Lung (tissue), 12 donors: ENCODE data around the gene DGKD. TPM values are rescaled to one million over a fixed set of nuclear protein-coding genes. Genes with fewer than 3 reads are reported as not detected.

ENCODE experiments used
- ATAC-seq: fragments of 200-7000 bp; cut with Tn5 transposase; one replicate; pipeline ENCODE4 v1.9.1; 2020; ENCODE audit warnings: moderate number of reproducible peaks; ENCODE audit not compliant: insufficient read depth, low FRiP score
- DNase-seq, 3 donors: peaks; one replicate each; pipeline ENCODE4 v3.0.0-alpha.2; 2013 to 2017
- H3K27ac ChIP-seq, 2 donors: one replicate each; pipeline ENCODE4 v1.5.1; 2013; ENCODE audit warnings: mild to moderate bottlenecking in 2 of 2, moderate library complexity in 2 of 2, control low read depth in 1 of 2, inconsistent platforms in 1 of 2, low read depth in 1 of 2, low read length in 1 of 2
- H3K27me3 ChIP-seq, 3 donors: one replicate each; pipeline ENCODE4 v1.5.1; 2013; ENCODE audit warnings: low read length in 2 of 3; ENCODE audit not compliant: control insufficient read depth in 3 of 3, insufficient read depth in 3 of 3
- H3K36me3 ChIP-seq, 4 donors: one replicate each; pipeline ENCODE4 v1.5.1; 2013; ENCODE audit warnings: low read length in 4 of 4, mild to moderate bottlenecking in 1 of 4, moderate library complexity in 1 of 4; ENCODE audit not compliant: control insufficient read depth in 4 of 4, insufficient read depth in 4 of 4
- H3K4me1 ChIP-seq, 5 donors: one replicate each; pipeline ENCODE4 v1.5.1; 2013; ENCODE audit warnings: low read length in 5 of 5, mild to moderate bottlenecking in 2 of 5, moderate library complexity in 1 of 5; ENCODE audit not compliant: control insufficient read depth in 5 of 5, insufficient read depth in 5 of 5
- H3K4me3 ChIP-seq: one replicate; pipeline ENCODE4 v1.5.1; 2013; ENCODE audit warnings: mild to moderate bottlenecking, control low read depth, moderate library complexity
- H3K9ac ChIP-seq, 2 donors: one replicate each; pipeline ENCODE4 v1.5.1; 2013; ENCODE audit warnings: low read length in 2 of 2, control low read depth in 1 of 2; ENCODE audit not compliant: insufficient read depth in 1 of 2
- H3K9me3 ChIP-seq, 4 donors: one replicate each; pipeline ENCODE4 v1.5.1; 2013; ENCODE audit warnings: low read length in 3 of 4, mild to moderate bottlenecking in 1 of 4, moderate library complexity in 1 of 4; ENCODE audit not compliant: control insufficient read depth in 4 of 4, insufficient read depth in 3 of 4
- WGBS, 2 donors: extraction: QIAGEN DNeasy Blood & Tissue Kit; methylation state at CpG; one replicate each; pipeline ENCODE4 v1.1.7; 2013; 5-methylcytosine and 5-hydroxymethylcytosine counted together
- polyA plus RNA-seq, 2 donors: library from polyadenylated mRNA; stranded (reverse); fragments of 200-250 nt; gene quantifications; one replicate each; pipeline ENCODE4 v1.2.1, GENCODE V29; 2013
- total RNA-seq, 2 donors: library from RNA; depleted of rRNA in 1 of 2; stranded (reverse); fragments of >200 nt in 1 of 2; gene quantifications; one replicate each; pipeline ENCODE4 v1.2.1, GENCODE V29; 2014 to 2021
- TF ChIP-seq, protein P1 (sequence below): IDR thresholded peaks from 2 replicates; pipeline ENCODE4 v1.5.1; 2012; ENCODE audit warnings: mild to moderate bottlenecking; ENCODE audit errors: control extremely low read depth, extremely low read depth
- donor health status: control.
- donor health status: control.
- donor health status: Bipolar disorder and iron deficiency.
- donor health status: healthy.
- donor health status: DM: yes; HTN: yes; CAD: no.

DGKD gene
- total and polyA plus RNA-seq, 4 donors, result 30.3 to 77.4 (median 44.0) TPM

GRCh38 chr2:233354500-233354924, 218 bp downstream of the DGKD start:
- Histone ChIP-seq H3K36me3 (no peaks in the 10 kb centered on the region), H3K4me3 (peak overlapping the region; percentile 82), H3K9ac (no peak overlapping the region), H3K27ac (peak overlapping the region in 1 of 2 donors; percentile 66), H3K9me3 (no peaks in the 10 kb centered on the region), H3K4me1 (peaks cover 0 to 21% (median 6%) of the 10 kb centered on the region in 5 donors), H3K27me3 (no peaks in the 10 kb centered on the region)
- whole genome bisulfite sequencing, 2 donors, result 0% methylated on average over 41 to 77 of the region's 77 CpGs
- DNase-seq (no peak), ATAC-seq (no peak)
- TF ChIP-seq, protein P1, sequence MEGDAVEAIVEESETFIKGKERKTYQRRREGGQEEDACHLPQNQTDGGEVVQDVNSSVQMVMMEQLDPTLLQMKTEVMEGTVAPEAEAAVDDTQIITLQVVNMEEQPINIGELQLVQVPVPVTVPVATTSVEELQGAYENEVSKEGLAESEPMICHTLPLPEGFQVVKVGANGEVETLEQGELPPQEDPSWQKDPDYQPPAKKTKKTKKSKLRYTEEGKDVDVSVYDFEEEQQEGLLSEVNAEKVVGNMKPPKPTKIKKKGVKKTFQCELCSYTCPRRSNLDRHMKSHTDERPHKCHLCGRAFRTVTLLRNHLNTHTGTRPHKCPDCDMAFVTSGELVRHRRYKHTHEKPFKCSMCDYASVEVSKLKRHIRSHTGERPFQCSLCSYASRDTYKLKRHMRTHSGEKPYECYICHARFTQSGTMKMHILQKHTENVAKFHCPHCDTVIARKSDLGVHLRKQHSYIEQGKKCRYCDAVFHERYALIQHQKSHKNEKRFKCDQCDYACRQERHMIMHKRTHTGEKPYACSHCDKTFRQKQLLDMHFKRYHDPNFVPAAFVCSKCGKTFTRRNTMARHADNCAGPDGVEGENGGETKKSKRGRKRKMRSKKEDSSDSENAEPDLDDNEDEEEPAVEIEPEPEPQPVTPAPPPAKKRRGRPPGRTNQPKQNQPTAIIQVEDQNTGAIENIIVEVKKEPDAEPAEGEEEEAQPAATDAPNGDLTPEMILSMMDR, result no peak

DNA sequence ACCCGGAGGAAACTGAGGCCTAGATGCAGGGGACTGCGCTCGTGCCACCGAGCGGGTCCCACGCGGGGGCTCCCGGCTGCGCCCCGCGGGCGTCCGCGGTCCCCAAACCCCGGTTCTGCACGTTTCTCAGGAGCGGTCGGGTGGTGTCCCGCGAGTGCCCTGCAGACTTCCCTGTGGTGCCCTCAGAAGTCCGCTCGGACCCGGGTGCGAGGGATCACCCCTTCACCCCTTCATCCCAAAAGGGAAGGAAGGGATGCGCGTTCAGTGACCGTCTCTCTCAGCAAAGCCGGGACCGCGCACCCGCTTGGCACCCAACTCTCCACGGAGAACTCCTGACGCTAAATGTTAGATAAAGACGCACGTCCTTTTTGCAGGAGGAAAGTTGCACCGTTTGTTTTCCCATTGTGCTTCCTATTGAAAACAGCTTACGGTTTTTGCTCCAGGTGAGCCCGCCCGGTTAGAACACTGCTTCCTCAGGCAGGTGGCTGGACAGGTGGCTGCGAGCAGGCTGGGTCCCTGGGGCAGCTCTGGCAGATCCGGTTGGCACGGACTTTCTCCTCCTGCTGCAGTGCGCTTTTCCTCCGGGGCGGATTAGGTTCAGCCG, 779 bp downstream of the DGKD start:
- DNase-seq (peak in 2 of 3 donors; percentile 24 to 27), ATAC-seq (no peak)
- Histone ChIP-seq H3K27me3 (no peaks in the 10 kb centered on the region), H3K9me3 (no peaks in the 10 kb centered on the region), H3K4me3 (peak overlapping the region; percentile 82), H3K9ac (no peak overlapping the region), H3K36me3 (no peaks in the 10 kb centered on the region), H3K4me1 (peaks cover 0 to 21% (median 6%) of the 10 kb centered on the region in 5 donors), H3K27ac (peak overlapping the region in 1 of 2 donors; percentile 37)
- TF ChIP-seq, protein P1, result no peak
- 7% methylated on average over 46 of the region's 46 CpGs for WGBS, 2 donors

DNA sequence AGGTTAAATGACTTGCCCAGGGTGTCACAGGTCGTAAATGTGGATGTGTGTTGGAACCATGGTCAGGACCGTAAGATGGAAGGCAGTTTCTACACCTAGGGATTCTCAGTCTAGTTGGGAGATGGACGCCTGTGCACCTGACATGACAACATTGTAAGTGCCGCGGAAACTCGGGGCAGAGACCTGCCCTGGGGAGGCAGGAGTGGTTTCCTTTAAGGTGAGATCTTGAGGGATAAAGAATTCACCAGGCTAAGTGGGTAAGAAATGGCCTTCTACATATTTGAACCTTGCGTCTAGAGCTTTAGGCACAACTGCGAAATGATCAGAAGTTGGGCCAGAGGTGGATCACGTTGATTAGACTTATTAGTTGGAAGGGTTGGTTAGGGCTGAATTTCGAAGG, 1.6 kb downstream of the DGKD start:
- no peak overlapping the region for H3K27ac ChIP-seq
- H3K27me3 ChIP-seq, result no peaks in the 10 kb centered on the region
- H3K4me1 ChIP-seq, result peaks cover 0 to 21% (median 6%) of the 10 kb centered on the region in 5 donors
- no peaks in the 10 kb centered on the region for H3K9me3 ChIP-seq
- ATAC-seq (no peak), DNase-seq (no peak)
- no peak overlapping the region for H3K4me3 ChIP-seq
- 91 to 93% methylated on average over 10 of the region's 10 CpGs for WGBS, 2 donors
- no peak overlapping the region for H3K9ac ChIP-seq
- H3K36me3 ChIP-seq, result no peaks in the 10 kb centered on the region
- TF ChIP-seq, protein P1, result no peak
